ENCODE results near the gene FAM120B.
"Not testable (repeated sequence)": the region's sequence is repeated elsewhere in the genome, so short reads cannot be mapped to it uniquely, and the experiment has no call there.

Gene FAM120B

GRCh38 chr6:170305805-170306323, 694 bp upstream of the FAM120B start:
- DNase-seq (ENCODE audit: low spot score in 2 of 2) (no peak), ATAC-seq (replicated peaks; ENCODE audit: extremely low read depth, poor library complexity, severe bottlenecking) (no peak)
- H3K36me3 Mint-ChIP-seq (ENCODE audit: insufficient read depth): peaks cover 12% of the 10 kb centered on the region
- H3K9me3 Mint-ChIP-seq: no peaks in the 10 kb centered on the region
- H3K4me3 Mint-ChIP-seq: peak overlapping the region; percentile 93
- H3K27me3 Mint-ChIP-seq: peaks cover 36% of the 10 kb centered on the region
- H3K27ac Mint-ChIP-seq (ENCODE audit: low read depth): no peak overlapping the region
- peaks cover 32% of the 10 kb centered on the region for H3K4me1 Mint-ChIP-seq

GRCh38 chr6:170307080-170307545, 555 bp downstream of the FAM120B start:
- DNase-seq (ENCODE audit: low spot score in 2 of 2): no peak
- Mint-ChIP-seq H3K27me3 (peaks cover 24% of the 10 kb centered on the region), H3K4me3 (peak overlapping the region; percentile 93), H3K36me3 (ENCODE audit: insufficient read depth) (peaks cover 13% of the 10 kb centered on the region), H3K9me3 (no peaks in the 10 kb centered on the region), H3K4me1 (peaks cover 41% of the 10 kb centered on the region), H3K27ac (ENCODE audit: low read depth) (peak overlapping the region; percentile 95)
- ATAC-seq (replicated peaks; ENCODE audit: extremely low read depth, poor library complexity, severe bottlenecking): no peak

- peaks cover 13% of the 10 kb centered on the region for H3K36me3 Mint-ChIP-seq (ENCODE audit: insufficient read depth)
- peak overlapping the region; percentile 93 for H3K4me3 Mint-ChIP-seq
- peaks cover 56% of the 10 kb centered on the region for H3K4me1 Mint-ChIP-seq
- no peak overlapping the region for H3K27ac Mint-ChIP-seq (ENCODE audit: low read depth)
- H3K27me3 Mint-ChIP-seq: peaks cover 12% of the 10 kb centered on the region
- H3K9me3 Mint-ChIP-seq: no peaks in the 10 kb centered on the region
- no peak for ATAC-seq (replicated peaks; ENCODE audit: extremely low read depth, poor library complexity, severe bottlenecking)
- no peak for DNase-seq (ENCODE audit: low spot score in 2 of 2)
These were observed 2.2 kb downstream of the FAM120B start for GRCh38 chr6:170308761-170309160.

DNA sequence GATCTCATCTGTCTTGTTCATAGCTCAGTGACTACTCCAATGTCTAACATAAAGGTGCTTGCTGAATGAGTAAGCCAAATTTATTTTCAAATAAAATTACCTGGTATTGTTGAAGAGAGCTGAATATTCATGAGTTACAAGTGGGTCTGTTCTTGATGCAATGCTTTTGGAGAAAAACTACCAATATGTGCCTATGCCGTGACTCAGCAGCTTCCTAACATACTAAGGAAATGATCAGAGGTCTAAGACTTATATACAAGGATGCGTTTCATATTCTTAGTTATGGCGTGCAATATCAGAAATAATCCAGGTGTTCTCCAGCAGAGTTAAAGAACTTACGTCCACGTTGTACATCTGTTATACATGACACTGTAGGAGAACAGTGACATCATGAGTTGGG, 5.1 kb downstream of the FAM120B start:
- DNase-seq (ENCODE audit: low spot score in 2 of 2) (no peak), ATAC-seq (replicated peaks; ENCODE audit: extremely low read depth, poor library complexity, severe bottlenecking) (no peak)
- H3K4me3 Mint-ChIP-seq: no peak overlapping the region
- peak overlapping the region; percentile 11 for H3K27ac Mint-ChIP-seq (ENCODE audit: low read depth)
- H3K9me3 Mint-ChIP-seq: no peaks in the 10 kb centered on the region
- peaks cover 11% of the 10 kb centered on the region for H3K36me3 Mint-ChIP-seq (ENCODE audit: insufficient read depth)
- peaks cover 71% of the 10 kb centered on the region for H3K4me1 Mint-ChIP-seq
- H3K27me3 Mint-ChIP-seq: no peaks in the 10 kb centered on the region

DNA sequence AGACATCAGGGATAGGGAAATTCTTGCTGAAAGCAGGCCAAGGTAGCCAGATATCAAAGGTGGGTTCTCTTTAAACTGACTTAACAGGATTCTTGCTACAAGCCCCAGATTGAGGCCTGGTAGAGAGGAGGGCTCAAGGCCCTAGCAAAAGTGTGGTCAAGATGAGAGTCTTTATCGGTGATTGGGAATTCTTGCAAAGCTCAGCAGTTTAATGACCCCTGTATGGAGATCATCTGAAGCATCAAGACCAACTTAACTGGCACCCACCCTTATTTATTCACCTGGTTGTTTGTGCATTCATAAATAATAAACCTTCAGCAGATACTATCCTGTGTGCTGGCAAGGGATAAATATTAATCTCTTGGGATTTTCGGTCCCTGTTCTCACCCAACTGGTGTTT, 6.3 kb downstream of the FAM120B start:
- Mint-ChIP-seq H3K27me3 (no peaks in the 10 kb centered on the region), H3K9me3 (no peaks in the 10 kb centered on the region), H3K36me3 (ENCODE audit: insufficient read depth) (peaks cover 11% of the 10 kb centered on the region), H3K27ac (ENCODE audit: low read depth) (peak overlapping the region; percentile 11), H3K4me1 (peaks cover 63% of the 10 kb centered on the region), H3K4me3 (no peak overlapping the region)
- ATAC-seq (replicated peaks; ENCODE audit: extremely low read depth, poor library complexity, severe bottlenecking) (no peak), DNase-seq (ENCODE audit: low spot score in 2 of 2) (no peak)

DNA sequence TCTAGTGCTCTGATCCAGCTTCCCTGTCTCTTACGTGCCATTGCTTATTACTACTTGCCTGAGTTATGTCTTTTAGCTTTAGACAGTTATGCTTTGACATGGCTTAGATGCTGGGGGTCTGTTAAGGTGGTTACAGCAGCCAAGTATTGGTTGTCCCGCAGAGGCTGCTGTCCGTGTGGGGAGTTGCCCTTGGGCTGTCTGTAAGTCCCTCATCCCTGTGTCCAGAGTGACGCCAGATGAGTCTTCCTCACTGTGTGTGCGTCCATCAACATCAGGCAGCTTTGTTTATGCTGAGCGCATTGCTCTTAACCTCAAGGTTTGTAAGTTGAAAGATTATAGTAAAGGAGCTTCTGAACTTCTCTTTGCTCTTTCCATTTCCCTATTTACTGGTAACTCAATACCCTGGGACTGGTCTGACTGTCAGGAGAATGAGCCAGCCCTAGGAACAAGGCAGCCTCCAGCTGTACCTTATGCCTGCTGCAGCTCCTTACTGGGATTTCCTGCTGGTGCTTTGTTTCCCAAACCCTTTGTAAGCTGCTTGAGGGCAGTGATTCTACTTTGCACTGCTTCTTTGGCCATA, 7.2 kb downstream of the FAM120B start:
- H3K27me3 Mint-ChIP-seq: no peaks in the 10 kb centered on the region
- ATAC-seq (replicated peaks; ENCODE audit: extremely low read depth, poor library complexity, severe bottlenecking) (no peak), DNase-seq (ENCODE audit: low spot score in 2 of 2) (no peak)
- peaks cover 54% of the 10 kb centered on the region for H3K4me1 Mint-ChIP-seq
- no peaks in the 10 kb centered on the region for H3K9me3 Mint-ChIP-seq
- no peak overlapping the region for H3K4me3 Mint-ChIP-seq
- no peak overlapping the region for H3K27ac Mint-ChIP-seq (ENCODE audit: low read depth)
- peaks cover 8% of the 10 kb centered on the region for H3K36me3 Mint-ChIP-seq (ENCODE audit: insufficient read depth)

DNA sequence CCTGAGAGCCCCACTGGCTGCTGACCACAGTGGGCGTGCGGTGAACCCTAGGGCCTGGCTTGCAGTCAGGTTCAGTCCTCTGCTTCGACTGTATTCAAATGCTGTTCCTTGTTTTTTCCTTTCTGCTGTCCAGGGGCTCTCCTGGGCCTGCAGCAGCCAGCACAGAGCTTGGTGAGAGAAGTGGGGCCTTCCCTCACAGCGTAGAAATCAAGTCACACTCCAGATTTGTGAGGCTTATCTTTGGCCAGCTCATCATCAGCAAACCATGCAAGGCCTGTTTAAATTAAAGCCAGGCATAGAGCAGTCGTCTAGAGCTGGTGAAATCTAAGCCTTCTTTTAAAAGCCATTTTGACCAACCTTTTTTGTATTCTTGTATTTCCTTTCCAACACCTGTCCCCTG, 8.4 kb downstream of the FAM120B start:
- ATAC-seq (replicated peaks; ENCODE audit: extremely low read depth, poor library complexity, severe bottlenecking) (no peak), DNase-seq (ENCODE audit: low spot score in 2 of 2) (no peak)
- Mint-ChIP-seq H3K36me3 (ENCODE audit: insufficient read depth) (peaks cover 13% of the 10 kb centered on the region), H3K4me3 (no peak overlapping the region), H3K27ac (ENCODE audit: low read depth) (no peak overlapping the region), H3K9me3 (no peaks in the 10 kb centered on the region), H3K4me1 (peaks cover 54% of the 10 kb centered on the region), H3K27me3 (no peaks in the 10 kb centered on the region)

DNA sequence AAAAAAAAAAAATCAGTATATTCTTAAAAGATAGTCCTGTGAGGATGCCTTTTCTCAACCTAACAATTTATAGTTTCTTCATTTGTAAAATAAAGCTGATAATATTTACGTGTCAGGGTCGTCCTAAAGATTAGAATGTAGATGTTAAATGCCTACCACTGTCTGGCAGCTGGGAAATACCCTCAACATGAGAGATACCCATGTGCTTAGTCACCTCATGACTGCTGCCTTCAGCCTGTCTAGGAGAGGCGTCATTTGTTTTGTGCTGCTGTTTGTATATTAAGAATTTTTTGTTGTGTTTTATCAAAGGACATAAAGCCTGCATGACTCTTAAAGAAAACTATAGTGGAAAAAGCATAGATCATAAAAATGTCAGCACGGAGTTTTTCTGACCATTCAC, 9.5 kb downstream of the FAM120B start:
- no peak for ATAC-seq (replicated peaks; ENCODE audit: extremely low read depth, poor library complexity, severe bottlenecking)

DNA sequence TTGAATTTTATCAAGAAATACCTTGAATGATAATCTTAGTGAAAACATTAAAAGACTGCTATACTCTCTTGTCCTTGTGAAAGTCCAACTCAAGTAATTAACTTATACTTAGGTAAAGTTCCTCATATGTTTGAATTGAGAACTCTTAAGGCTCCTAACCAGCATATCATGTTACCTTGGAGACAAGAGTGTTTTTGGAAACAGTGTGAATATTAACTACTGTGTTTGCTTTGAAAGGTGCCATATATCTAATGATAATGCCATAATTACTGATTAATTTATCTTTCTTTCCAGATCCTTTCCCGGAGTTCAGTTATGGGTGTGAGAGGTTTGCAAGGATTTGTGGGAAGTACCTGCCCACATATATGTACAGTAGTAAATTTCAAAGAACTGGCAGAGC, 10.5 kb downstream of the FAM120B start:
- Mint-ChIP-seq H3K36me3 (ENCODE audit: insufficient read depth) (peaks cover 15% of the 10 kb centered on the region), H3K4me1 (peaks cover 51% of the 10 kb centered on the region), H3K27me3 (no peaks in the 10 kb centered on the region), H3K27ac (ENCODE audit: low read depth) (no peak overlapping the region), H3K9me3 (no peaks in the 10 kb centered on the region), H3K4me3 (no peak overlapping the region)
- DNase-seq (ENCODE audit: low spot score in 2 of 2) (no peak), ATAC-seq (replicated peaks; ENCODE audit: extremely low read depth, poor library complexity, severe bottlenecking) (no peak)

More for the DNA sequence above, 9.5 kb downstream of the FAM120B start:
- no peak overlapping the region for H3K4me3 Mint-ChIP-seq
- H3K4me1 Mint-ChIP-seq: peaks cover 55% of the 10 kb centered on the region
- no peak for DNase-seq (ENCODE audit: low spot score in 2 of 2)
- H3K27ac Mint-ChIP-seq (ENCODE audit: low read depth): no peak overlapping the region
- H3K27me3 Mint-ChIP-seq: no peaks in the 10 kb centered on the region
- peaks cover 16% of the 10 kb centered on the region for H3K36me3 Mint-ChIP-seq (ENCODE audit: insufficient read depth)
- H3K9me3 Mint-ChIP-seq: no peaks in the 10 kb centered on the region

DNA sequence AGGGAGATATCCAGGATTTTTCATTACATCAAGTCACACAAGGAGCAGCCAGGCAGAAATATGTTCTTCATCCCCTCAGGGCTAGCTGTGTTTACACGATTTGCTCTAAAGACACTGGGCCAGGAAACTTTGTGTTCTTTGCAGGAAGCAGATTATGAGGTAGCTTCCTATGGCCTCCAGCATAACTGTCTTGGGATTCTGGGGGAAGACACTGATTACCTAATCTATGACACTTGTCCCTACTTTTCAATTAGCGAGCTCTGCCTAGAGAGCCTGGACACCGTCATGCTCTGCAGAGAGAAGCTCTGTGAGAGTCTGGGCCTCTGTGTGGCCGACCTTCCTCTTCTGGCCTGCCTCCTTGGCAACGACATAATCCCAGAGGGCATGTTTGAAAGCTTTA, 11.2 kb downstream of the FAM120B start:
- Mint-ChIP-seq H3K27ac (ENCODE audit: low read depth) (no peak overlapping the region), H3K27me3 (no peaks in the 10 kb centered on the region), H3K4me1 (peaks cover 53% of the 10 kb centered on the region), H3K9me3 (no peaks in the 10 kb centered on the region), H3K36me3 (ENCODE audit: insufficient read depth) (peaks cover 17% of the 10 kb centered on the region), H3K4me3 (no peak overlapping the region)
- DNase-seq (ENCODE audit: low spot score in 2 of 2): no peak
- ATAC-seq (replicated peaks; ENCODE audit: extremely low read depth, poor library complexity, severe bottlenecking): no peak

DNA sequence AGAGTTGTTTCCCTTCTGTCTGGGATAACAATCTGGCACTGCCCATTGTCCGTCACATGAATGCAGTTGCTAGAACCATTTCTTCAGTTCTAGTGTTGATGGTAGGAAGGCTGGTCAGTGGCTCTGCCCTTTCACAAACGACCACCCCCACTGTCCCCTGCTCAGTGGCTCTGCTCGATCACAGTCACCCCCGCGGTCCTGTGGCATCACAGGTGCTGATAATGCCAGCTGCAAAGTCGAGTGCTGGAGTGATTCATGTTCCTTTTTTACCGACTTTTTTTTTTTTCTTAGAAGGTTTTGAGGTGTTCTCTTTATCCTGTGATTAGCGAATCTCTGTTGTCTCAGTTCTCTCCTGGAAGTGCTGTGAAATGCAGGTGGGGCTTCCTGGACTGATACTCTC, 22.8 kb downstream of the FAM120B start:
- H3K9me3 Mint-ChIP-seq: no peaks in the 10 kb centered on the region
- DNase-seq (ENCODE audit: low spot score in 2 of 2) (no peak), ATAC-seq (replicated peaks; ENCODE audit: extremely low read depth, poor library complexity, severe bottlenecking) (no peak)
- H3K4me3 Mint-ChIP-seq: no peak overlapping the region
- peaks cover 32% of the 10 kb centered on the region for H3K4me1 Mint-ChIP-seq
- H3K27me3 Mint-ChIP-seq: no peaks in the 10 kb centered on the region
- peak overlapping the region; percentile 4 for H3K27ac Mint-ChIP-seq (ENCODE audit: low read depth)
- peaks cover 57% of the 10 kb centered on the region for H3K36me3 Mint-ChIP-seq (ENCODE audit: insufficient read depth)

DNA sequence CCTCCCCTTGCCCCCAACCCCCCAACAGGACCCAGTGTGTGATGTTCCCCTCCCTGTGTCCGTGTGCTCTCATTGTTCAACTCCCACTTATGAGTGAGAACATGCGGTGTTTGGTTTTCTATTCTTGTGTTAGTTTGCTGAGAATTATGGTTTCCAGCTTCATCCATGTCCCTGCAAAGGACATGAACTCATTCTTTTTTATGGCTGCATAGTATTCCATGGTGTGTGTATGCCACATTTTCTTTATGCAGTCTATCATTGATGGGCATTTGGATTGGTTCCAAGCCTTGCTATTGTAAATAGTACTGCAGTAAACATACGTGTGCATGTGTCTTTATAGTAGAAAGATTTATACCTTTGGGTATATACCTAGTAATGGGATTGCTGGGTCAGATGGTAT, 28.6 kb downstream of the FAM120B start:
- ATAC-seq (replicated peaks; ENCODE audit: extremely low read depth, poor library complexity, severe bottlenecking); DNase-seq (ENCODE audit: low spot score in 2 of 2); H3K9me3 Mint-ChIP-seq; H3K27ac Mint-ChIP-seq (ENCODE audit: low read depth); H3K4me3 Mint-ChIP-seq; H3K27me3 Mint-ChIP-seq: not testable (repeated sequence)
- Mint-ChIP-seq H3K4me1 (peaks cover 45% of the 10 kb centered on the region), H3K36me3 (ENCODE audit: insufficient read depth) (peaks cover 41% of the 10 kb centered on the region)

DNA sequence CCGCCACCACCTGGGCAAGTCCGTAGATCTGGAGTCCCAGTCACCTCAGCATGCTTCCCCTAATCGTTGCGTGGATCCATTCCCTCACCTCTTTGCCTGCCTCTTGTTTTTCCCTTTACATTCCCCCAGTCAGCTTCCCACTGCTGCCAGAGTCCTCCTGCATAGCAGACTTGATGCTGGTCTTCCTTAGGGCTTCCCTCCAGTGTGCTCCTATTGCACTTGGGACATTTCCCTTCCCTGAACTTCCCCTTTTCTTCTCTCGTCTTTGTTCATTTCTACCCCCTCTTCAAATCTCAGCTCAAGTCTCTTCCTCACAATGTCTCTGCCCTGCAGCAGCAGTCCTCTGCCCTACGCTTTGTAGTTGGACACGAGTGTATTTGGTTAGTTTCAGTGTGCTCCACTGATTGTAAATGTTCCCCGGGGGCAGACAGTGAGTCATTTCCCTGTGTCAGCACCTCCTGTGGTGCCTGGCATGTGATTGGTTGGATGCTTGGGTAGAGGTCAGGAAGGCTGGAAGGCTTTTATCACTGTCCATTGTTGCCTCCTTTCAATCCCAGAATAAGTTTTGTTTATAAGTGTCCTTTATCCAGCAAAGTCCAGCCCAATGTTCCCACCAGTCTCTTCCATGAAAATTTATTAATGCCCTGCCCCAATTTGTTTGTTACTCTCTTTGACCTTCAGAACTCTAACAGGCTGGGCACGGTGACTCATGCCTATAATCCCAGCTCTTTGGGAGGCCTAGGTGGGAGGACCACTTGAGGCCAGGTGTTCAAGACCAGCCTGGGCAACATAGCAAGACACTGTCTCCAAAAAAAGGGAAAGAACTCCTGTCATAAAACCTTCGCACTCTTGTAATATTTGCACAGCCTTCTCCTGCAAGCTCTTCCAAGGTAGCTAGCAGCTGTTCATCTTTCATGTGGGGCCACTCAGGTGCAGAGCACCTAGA, 38.3 kb downstream of the FAM120B start:
- no peaks in the 10 kb centered on the region for H3K27me3 Mint-ChIP-seq
- no peak for DNase-seq (ENCODE audit: low spot score in 2 of 2)
- H3K36me3 Mint-ChIP-seq (ENCODE audit: insufficient read depth): peaks cover 28% of the 10 kb centered on the region
- H3K9me3 Mint-ChIP-seq: no peaks in the 10 kb centered on the region
- H3K27ac Mint-ChIP-seq (ENCODE audit: low read depth): no peak overlapping the region
- H3K4me3 Mint-ChIP-seq: no peak overlapping the region
- peaks cover 8% of the 10 kb centered on the region for H3K4me1 Mint-ChIP-seq
- no peak for ATAC-seq (replicated peaks; ENCODE audit: extremely low read depth, poor library complexity, severe bottlenecking)
